Cardiac muscle cell (in vitro differentiated cells and primary cell): ENCODE results near the gene ISY1. TPM values are rescaled to one million over a fixed set of nuclear protein-coding genes. Genes with fewer than 3 reads are reported as not detected.
"Not testable (repeated sequence)": the region's sequence is repeated elsewhere in the genome, so short reads cannot be mapped to it uniquely, and the experiment has no call there.

ENCODE experiments used
- DNase-seq, 2 donors: peaks; one replicate each; pipeline versions ENCODE4 v3.0.0 to v3.0.0-alpha.2; 2010 to 2017; ENCODE audit warnings: low read depth in 1 of 2, low spot score in 1 of 2
- H3K27ac ChIP-seq: fragments of 200-600 bp; sonication (generic); 2 replicates; pipeline ENCODE4 v1.5.1; 2016
- H3K27me3 ChIP-seq: fragments of 200-600 bp; sonication (generic); 2 replicates; pipeline ENCODE4 v1.6.0; 2016; ENCODE audit warnings: control low read depth
- H3K36me3 ChIP-seq: fragments of 200-600 bp; sonication (generic); 2 replicates; pipeline ENCODE4 v1.5.1; 2016; ENCODE audit warnings: control low read depth
- H3K4me1 ChIP-seq: fragments of 200-600 bp; sonication (generic); 2 replicates; pipeline ENCODE4 v1.8.1; 2017; ENCODE audit warnings: low read depth, mild to moderate bottlenecking, mixed run types
- H3K4me3 ChIP-seq: fragments of 200-600 bp; sonication (generic); 2 replicates; pipeline ENCODE4 v1.5.1; 2016; ENCODE audit warnings: mild to moderate bottlenecking
- H3K9me3 ChIP-seq: fragments of 200-600 bp; sonication (generic); 2 replicates; pipeline ENCODE4 v1.5.1; 2017; ENCODE audit warnings: low read depth, mild to moderate bottlenecking, control low read depth
- polyA plus RNA-seq: library from polyadenylated mRNA; unstranded; fragments of >200 nt; fragmentation: Nextera tagmentation; extraction: Ambion mirVana; gene quantifications from 2 replicates; pipeline ENCODE4 v1.2.1, GENCODE V29; 2016
- total RNA-seq: library from RNA; depleted of rRNA; stranded (reverse); fragments of >200 nt; gene quantifications from 2 replicates; pipeline ENCODE4 v1.2.3, GENCODE V29; 2016
- TF ChIP-seq, protein P1 (sequence below): IDR thresholded peaks from 2 replicates; pipeline ENCODE4 v1.5.1; 2012; ENCODE audit warnings: low read depth, mild to moderate bottlenecking, low read length

Gene ISY1
- total and polyA plus RNA-seq, 2 experiments from 2014 or later, result 17.5 to 44.7 TPM

DNA sequence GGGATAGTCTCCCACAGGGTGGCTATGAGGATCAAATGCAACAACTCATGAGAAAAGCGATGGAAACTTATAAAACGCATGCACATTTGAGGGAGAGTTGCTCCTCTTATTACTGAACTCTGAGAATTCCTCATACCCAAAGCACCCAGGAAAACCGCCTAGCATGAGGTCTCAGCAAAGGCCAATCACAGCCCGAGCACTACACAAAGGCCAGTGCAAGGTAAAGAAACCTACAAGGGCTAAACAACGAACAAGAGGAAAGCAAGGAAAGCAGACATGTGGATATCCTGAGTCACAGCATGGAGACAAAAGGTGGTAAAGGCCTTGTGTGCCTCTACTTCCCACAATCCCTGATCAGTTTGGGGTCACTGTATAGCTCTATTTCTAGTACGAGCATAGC, 46.4 kb downstream of the ISY1 start:
- H3K27ac ChIP-seq, result no peak overlapping the region

DNA sequence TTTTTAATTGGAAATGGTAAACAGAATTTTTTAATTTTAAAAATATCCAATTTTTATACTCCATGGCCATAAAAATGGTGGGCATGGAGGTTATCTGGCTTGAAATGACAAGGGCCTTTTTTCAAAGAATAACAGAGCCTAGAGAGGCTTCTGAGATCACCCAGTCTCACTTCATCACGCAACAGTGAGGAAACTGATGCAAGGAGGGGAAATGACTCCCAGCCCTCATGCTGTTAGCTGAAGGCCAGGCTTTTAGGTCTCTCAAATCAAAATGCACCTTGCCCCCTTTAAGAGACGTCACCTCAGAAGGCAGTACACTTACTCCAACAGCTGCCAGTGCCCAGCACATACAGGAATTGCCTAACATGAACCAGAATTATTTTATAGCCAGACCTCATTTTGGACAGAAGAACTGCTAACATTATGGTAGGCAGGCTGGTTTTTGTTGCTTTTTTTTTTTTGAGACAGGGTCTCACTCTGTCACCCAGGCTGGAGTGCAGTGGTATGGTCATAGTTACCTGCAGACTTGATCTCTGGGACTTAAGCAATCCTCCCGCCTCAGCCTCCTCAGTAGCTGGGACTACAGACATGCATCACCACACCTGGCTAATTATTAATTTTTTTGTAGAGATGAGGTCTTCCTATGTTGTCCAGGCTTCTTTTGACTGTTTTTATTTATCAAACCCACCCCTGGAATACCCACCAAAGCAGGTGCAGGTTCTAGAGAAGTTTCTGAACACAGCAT, 48.4 kb downstream of the ISY1 start:
- TF ChIP-seq, protein P1, sequence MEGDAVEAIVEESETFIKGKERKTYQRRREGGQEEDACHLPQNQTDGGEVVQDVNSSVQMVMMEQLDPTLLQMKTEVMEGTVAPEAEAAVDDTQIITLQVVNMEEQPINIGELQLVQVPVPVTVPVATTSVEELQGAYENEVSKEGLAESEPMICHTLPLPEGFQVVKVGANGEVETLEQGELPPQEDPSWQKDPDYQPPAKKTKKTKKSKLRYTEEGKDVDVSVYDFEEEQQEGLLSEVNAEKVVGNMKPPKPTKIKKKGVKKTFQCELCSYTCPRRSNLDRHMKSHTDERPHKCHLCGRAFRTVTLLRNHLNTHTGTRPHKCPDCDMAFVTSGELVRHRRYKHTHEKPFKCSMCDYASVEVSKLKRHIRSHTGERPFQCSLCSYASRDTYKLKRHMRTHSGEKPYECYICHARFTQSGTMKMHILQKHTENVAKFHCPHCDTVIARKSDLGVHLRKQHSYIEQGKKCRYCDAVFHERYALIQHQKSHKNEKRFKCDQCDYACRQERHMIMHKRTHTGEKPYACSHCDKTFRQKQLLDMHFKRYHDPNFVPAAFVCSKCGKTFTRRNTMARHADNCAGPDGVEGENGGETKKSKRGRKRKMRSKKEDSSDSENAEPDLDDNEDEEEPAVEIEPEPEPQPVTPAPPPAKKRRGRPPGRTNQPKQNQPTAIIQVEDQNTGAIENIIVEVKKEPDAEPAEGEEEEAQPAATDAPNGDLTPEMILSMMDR, result no peak
- Histone ChIP-seq H3K36me3 (no peaks in the 10 kb centered on the region), H3K27ac (no peak overlapping the region), H3K27me3 (no peaks in the 10 kb centered on the region), H3K4me1 (peaks cover 9% of the 10 kb centered on the region), H3K9me3 (no peaks in the 10 kb centered on the region), H3K4me3 (no peak overlapping the region)
- peak in 1 of 2 donors; percentile 54 for DNase-seq

More for the DNA sequence above, 46.4 kb downstream of the ISY1 start:
- TF ChIP-seq, protein P1, result no peak
- Histone ChIP-seq H3K36me3 (no peaks in the 10 kb centered on the region), H3K9me3 (no peaks in the 10 kb centered on the region), H3K27me3 (no peaks in the 10 kb centered on the region), H3K4me1 (peaks cover 15% of the 10 kb centered on the region), H3K4me3 (no peak overlapping the region)
- DNase-seq, result no peak

DNA sequence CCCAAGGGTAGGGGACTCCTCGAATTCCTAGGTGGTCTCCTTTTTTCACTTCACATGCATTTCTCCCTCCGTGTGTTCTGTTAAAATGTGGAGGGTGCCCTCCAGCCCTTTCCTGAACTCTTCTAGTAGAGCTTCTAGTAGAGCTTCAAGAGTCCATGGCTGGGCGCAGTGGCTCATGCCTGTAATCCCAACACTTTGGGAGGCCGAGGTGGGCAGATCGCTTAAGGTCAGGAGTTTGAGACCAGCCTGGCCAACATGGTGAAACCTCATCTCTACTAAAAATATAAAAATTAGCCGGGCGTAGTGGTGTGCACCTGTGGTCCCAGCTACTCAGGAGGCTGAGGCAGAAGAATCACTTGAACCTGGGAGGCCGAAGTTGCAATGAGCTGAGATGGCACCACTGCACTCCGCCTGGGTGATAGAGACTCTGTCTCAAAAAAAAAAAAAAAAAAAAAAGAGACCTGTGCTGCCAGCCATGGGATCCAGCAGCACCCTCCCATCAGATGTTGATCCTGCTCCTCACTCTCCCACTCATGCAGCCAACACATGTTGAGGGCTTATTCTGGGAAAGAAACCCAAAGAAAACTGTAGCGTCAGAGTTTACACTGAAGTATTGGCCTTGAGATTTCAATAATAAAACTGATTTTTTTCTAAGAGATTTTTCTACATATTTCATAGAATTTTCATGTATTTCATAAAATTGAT, 49.6 kb downstream of the ISY1 start:
- H3K4me3 ChIP-seq, H3K4me1 ChIP-seq, H3K27me3 ChIP-seq, DNase-seq, H3K36me3 ChIP-seq, H3K9me3 ChIP-seq, H3K27ac ChIP-seq: not testable (repeated sequence)

DNA sequence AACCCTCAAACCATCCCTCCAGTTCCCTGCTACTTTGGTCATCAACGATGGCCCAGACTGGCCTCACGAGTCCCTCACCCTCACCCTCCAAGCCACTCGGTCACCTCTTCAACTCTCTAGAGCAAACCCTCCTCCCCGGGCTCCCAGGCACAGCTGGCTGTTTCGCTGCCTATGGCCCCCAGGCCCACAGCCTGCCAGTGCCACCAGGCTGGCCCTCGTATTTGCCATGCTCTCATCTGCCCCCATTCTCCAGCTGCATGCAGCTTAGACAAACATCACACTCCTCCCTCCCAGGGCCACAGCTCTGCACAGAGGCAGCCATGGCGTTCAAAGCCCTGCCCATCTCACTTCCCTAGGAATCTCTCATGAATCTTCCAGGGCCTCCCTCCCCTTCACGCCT, 53.1 kb downstream of the ISY1 start:
- H3K36me3 ChIP-seq, result no peaks in the 10 kb centered on the region
- no peaks in the 10 kb centered on the region for H3K9me3 ChIP-seq
- no peak for DNase-seq
- H3K4me1 ChIP-seq, result no peaks in the 10 kb centered on the region
- no peak overlapping the region for H3K4me3 ChIP-seq
- no peaks in the 10 kb centered on the region for H3K27me3 ChIP-seq
- H3K27ac ChIP-seq, result no peak overlapping the region
- TF ChIP-seq, protein P1, result no peak

DNA sequence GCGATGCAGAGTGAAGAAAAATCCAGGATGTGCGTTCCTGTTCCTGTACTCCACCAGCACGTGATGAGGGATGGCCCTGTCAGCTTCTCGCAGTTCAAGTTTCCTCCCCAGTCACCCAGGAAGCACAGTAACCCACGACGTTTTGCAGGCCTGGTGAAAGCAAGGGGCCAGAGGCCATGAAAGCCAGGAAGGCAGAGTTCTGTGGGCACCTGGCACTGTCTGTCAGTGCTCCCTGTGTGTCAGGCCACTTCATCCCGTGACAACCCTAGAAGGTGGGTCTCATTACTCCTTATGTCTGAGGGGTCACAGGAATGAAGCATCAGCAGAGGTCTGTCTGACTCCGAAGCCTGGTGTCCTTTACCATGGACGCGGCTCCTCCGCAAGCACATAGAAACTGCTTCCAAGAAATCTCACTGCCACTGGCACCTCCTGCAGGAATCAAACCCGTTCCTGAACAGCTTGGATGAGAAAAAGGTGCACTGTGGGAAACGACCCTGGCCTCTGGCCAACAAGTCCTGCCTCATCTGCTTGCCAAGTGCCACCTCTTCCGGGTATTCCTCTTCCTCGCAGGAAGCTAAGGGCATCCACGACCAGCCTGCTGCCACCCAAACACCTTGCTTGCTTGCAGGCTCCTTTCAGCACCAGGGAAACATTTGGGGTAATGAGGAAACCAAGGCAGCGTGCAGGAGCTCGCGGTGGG, 53.8 kb downstream of the ISY1 start:
- Histone ChIP-seq H3K4me3 (no peak overlapping the region), H3K27ac (no peak overlapping the region), H3K36me3 (no peaks in the 10 kb centered on the region), H3K9me3 (no peaks in the 10 kb centered on the region), H3K27me3 (no peaks in the 10 kb centered on the region), H3K4me1 (peaks cover 2% of the 10 kb centered on the region)
- TF ChIP-seq, protein P1, result no peak
- DNase-seq, result no peak
